PFSK-1 (cell line): Measurements from ENCODE around the gene TPSG1.
"Not testable (repeated sequence)": the region's sequence is repeated elsewhere in the genome, so short reads cannot be mapped to it uniquely, and the experiment has no call there.

Experiments
- FOXP2 ChIP-seq: optimal IDR thresholded peaks from 2 replicates; pipeline ENCODE3; 2011; ENCODE audit warnings: borderline replicate concordance, control low read depth, inconsistent platforms; ENCODE audit not compliant: insufficient read depth; ENCODE audit errors: extremely low read length, extremely low read depth
- POLR2AphosphoS5 ChIP-seq: IDR thresholded peaks from 2 replicates; pipeline ENCODE4 v1.6.1; 2012; ENCODE audit warnings: low read depth, mild to moderate bottlenecking, control low read depth, low read length, moderate library complexity
- SIN3A ChIP-seq: IDR thresholded peaks from 2 replicates; pipeline ENCODE4 v1.6.1; 2012; ENCODE audit warnings: mild to moderate bottlenecking, low read length, moderate library complexity, borderline replicate concordance; ENCODE audit not compliant: insufficient read depth
- TAF1 ChIP-seq: IDR thresholded peaks from 2 replicates; pipeline ENCODE4 v1.6.1; 2012; ENCODE audit warnings: low read length, control low read depth, borderline replicate concordance; ENCODE audit not compliant: insufficient read depth
- TF ChIP-seq, protein P1 (sequence below), 2 experiments: IDR thresholded peaks; 2 replicates each; pipeline versions ENCODE4 v1.6.1 to v1.8.0; 2011 to 2012; ENCODE audit warnings: low read depth in 2 of 2, low read length in 2 of 2, control low read depth in 1 of 2, inconsistent platforms in 1 of 2, mild to moderate bottlenecking in 1 of 2, moderate library complexity in 1 of 2; ENCODE audit not compliant: insufficient read depth in 1 of 2

The TPSG1 gene

GRCh38 chr16:1240436-1240835, 15.4 kb upstream of the TPSG1 start, which contains the start of gene TPSAB1:
Gene TPSAB1 (plus strand): TSS chr16:1240705. CDS start chr16:1240939, 234 bp downstream.
- not testable (repeated sequence) for TF ChIP-seq SIN3A, TAF1
- TF ChIP-seq, protein P1, sequence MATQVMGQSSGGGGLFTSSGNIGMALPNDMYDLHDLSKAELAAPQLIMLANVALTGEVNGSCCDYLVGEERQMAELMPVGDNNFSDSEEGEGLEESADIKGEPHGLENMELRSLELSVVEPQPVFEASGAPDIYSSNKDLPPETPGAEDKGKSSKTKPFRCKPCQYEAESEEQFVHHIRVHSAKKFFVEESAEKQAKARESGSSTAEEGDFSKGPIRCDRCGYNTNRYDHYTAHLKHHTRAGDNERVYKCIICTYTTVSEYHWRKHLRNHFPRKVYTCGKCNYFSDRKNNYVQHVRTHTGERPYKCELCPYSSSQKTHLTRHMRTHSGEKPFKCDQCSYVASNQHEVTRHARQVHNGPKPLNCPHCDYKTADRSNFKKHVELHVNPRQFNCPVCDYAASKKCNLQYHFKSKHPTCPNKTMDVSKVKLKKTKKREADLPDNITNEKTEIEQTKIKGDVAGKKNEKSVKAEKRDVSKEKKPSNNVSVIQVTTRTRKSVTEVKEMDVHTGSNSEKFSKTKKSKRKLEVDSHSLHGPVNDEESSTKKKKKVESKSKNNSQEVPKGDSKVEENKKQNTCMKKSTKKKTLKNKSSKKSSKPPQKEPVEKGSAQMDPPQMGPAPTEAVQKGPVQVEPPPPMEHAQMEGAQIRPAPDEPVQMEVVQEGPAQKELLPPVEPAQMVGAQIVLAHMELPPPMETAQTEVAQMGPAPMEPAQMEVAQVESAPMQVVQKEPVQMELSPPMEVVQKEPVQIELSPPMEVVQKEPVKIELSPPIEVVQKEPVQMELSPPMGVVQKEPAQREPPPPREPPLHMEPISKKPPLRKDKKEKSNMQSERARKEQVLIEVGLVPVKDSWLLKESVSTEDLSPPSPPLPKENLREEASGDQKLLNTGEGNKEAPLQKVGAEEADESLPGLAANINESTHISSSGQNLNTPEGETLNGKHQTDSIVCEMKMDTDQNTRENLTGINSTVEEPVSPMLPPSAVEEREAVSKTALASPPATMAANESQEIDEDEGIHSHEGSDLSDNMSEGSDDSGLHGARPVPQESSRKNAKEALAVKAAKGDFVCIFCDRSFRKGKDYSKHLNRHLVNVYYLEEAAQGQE (IDR thresholded peaks at IDR 0.05; ENCODE audit: insufficient read depth in 1 of 2, low read depth in 2 of 2, low read length in 2 of 2): not testable (repeated sequence)

DNA sequence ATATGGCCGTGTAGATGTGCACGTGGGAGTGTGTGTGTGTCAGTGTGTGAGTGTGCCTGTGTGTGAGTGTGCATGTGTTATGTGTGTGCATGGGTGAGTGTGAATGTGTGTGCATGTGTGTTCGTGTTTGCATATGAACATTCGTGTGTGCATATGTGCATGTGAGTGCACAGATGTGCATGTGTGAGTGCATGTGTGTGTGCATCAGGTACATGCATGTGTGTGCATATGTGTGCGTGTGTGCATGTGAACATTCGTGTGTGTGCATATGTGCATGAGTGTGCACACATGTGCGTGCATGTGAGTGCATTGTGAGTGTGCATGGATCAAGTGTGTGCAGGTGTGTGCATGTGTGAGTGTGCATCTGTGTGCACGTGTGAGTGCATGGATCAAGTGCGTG, 12.9 kb upstream of the TPSG1 start:
- no peak for TF ChIP-seq POLR2AphosphoS5
- TF ChIP-seq TAF1: no peak
- TF ChIP-seq, protein P1 (IDR thresholded peaks at IDR 0.05; ENCODE audit: insufficient read depth in 1 of 2, low read depth in 2 of 2, low read length in 2 of 2): no peak
- TF ChIP-seq FOXP2: no peak
- TF ChIP-seq SIN3A: no peak

- not testable (repeated sequence) for TF ChIP-seq FOXP2, POLR2AphosphoS5
- TF ChIP-seq, protein P1 (IDR thresholded peaks at IDR 0.05; ENCODE audit: insufficient read depth in 1 of 2, low read depth in 2 of 2, low read length in 2 of 2): not testable (repeated sequence)
These were observed 5.0 kb upstream of the TPSG1 start, which contains the start of gene TPSB2 for GRCh38 chr16:1230084-1230470. Gene TPSB2 (minus strand): TSS chr16:1230184. CDS start chr16:1229951, 233 bp downstream.

DNA sequence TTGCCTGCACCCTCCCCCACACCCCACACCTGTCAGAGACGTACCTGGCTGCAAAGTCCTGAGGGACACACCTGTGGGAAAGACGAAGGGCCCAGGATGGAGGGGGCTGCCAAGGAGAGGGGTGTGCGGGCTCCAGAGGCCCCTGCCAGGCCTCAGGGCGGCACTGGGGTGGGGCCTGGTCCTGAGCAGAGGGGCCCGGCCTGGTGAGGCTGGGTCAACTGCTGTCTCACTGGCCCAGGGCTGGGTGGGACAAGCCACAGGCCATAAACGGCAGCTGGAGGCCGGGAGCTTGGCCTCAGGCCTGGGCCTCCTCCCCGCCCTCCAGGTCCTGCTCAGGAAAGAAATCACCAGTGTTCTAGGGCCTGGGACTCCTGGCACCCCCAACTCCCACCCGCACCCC, 510 bp downstream of the TPSG1 start:
- no peak for TF ChIP-seq TAF1
- TF ChIP-seq, protein P1 (IDR thresholded peaks at IDR 0.05; ENCODE audit: insufficient read depth in 1 of 2, low read depth in 2 of 2, low read length in 2 of 2): no peak
- TF ChIP-seq SIN3A: no peak
- TF ChIP-seq POLR2AphosphoS5: no peak
- TF ChIP-seq FOXP2: no peak
